ENCODE measurements around the gene FNDC3B.

Gene FNDC3B

DNA sequence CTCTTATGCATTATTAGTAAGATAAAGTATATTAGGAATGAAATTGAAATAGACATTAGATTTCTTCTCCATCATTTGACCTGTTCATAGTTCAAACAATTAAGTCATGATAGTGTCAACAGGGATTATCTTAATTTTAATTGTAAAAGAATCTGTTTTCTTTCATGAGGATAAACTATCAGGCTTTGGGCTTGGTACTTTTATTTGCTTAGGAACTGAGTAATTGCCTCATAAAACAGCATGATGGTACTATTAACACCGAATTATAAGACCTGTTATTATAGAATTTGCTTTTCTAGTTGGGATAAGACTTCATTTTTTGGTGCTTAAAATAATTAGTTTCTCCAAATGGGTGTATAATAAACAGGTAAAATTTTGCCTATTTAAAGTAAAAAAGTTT, 71.8 kb downstream of the FNDC3B start:
- Histone ChIP-seq H3K27me3 (ENCODE audit: low read depth, low read length) (peaks cover 18% of the 10 kb centered on the region), H3K4me2 (ENCODE audit: low read length) (no peak overlapping the region), H3K4me3 (ENCODE audit: low read length) (no peak overlapping the region), H3K36me3 (replicated peaks; ENCODE audit: low read depth, low read length) (no peaks in the 10 kb centered on the region), H3K4me1 (ENCODE audit: low read length) (peaks cover 19% of the 10 kb centered on the region), H2AFZ (ENCODE audit: low read depth, low read length) (no peak overlapping the region), H3K9ac (ENCODE audit: low read length) (no peak overlapping the region), H3K9me3 (ENCODE audit: insufficient read depth, low read length) (no peaks in the 10 kb centered on the region), H3K27ac (ENCODE audit: low read length) (no peak overlapping the region), H4K20me1 (ENCODE audit: insufficient read depth, low read length) (peaks cover 56% of the 10 kb centered on the region), H3K79me2 (ENCODE audit: low read length) (no peaks in the 10 kb centered on the region)
- no peak for TF ChIP-seq EZH2phosphoT487 (IDR thresholded peaks at IDR 0.05; ENCODE audit: low read depth)
- TF ChIP-seq, protein P1, sequence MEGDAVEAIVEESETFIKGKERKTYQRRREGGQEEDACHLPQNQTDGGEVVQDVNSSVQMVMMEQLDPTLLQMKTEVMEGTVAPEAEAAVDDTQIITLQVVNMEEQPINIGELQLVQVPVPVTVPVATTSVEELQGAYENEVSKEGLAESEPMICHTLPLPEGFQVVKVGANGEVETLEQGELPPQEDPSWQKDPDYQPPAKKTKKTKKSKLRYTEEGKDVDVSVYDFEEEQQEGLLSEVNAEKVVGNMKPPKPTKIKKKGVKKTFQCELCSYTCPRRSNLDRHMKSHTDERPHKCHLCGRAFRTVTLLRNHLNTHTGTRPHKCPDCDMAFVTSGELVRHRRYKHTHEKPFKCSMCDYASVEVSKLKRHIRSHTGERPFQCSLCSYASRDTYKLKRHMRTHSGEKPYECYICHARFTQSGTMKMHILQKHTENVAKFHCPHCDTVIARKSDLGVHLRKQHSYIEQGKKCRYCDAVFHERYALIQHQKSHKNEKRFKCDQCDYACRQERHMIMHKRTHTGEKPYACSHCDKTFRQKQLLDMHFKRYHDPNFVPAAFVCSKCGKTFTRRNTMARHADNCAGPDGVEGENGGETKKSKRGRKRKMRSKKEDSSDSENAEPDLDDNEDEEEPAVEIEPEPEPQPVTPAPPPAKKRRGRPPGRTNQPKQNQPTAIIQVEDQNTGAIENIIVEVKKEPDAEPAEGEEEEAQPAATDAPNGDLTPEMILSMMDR (IDR thresholded peaks at IDR 0.05; ENCODE audit: low read depth, low read length), result no peak

DNA sequence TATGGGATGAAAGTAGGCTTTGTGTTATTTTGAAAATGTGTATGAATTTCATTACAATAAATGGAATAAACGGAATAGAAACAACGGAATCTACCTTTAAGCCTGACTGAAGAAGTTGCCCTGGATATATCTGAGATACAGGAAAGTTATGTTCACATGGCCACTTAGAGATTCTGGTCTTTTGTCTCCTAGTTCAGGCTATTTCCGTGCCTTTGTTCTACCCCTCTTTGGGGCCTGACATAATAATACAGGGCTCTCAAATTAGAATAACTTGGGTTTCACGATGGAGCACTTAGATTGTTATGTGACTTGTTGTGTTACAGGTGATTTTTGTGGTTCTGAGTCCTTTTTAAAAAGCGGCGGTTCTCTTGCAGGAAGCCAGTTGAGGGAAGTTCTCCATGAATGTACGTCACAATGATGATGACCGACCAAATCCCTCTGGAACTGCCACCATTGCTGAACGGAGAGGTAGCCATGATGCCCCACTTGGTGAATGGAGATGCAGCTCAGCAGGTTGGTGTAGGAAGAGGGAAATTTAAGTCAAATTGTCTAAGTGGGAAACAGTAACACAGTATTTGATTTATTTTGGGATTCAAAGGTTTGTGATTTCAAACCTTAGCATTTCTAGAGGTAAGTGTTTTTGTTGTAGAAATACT, 72.8 kb downstream of the FNDC3B start:
- Histone ChIP-seq H3K4me2 (ENCODE audit: low read length) (no peak overlapping the region), H3K27ac (ENCODE audit: low read length) (no peak overlapping the region), H3K9ac (ENCODE audit: low read length) (no peak overlapping the region), H3K79me2 (ENCODE audit: low read length) (no peaks in the 10 kb centered on the region), H3K27me3 (ENCODE audit: low read depth, low read length) (peaks cover 14% of the 10 kb centered on the region), H3K36me3 (replicated peaks; ENCODE audit: low read depth, low read length) (no peaks in the 10 kb centered on the region), H4K20me1 (ENCODE audit: insufficient read depth, low read length) (peaks cover 45% of the 10 kb centered on the region), H2AFZ (ENCODE audit: low read depth, low read length) (no peak overlapping the region), H3K4me1 (ENCODE audit: low read length) (peaks cover 9% of the 10 kb centered on the region), H3K4me3 (ENCODE audit: low read length) (no peak overlapping the region), H3K9me3 (ENCODE audit: insufficient read depth, low read length) (no peaks in the 10 kb centered on the region)
- TF ChIP-seq EZH2phosphoT487 (IDR thresholded peaks at IDR 0.05; ENCODE audit: low read depth), result no peak
- TF ChIP-seq, protein P1 (IDR thresholded peaks at IDR 0.05; ENCODE audit: low read depth, low read length), result no peak

DNA sequence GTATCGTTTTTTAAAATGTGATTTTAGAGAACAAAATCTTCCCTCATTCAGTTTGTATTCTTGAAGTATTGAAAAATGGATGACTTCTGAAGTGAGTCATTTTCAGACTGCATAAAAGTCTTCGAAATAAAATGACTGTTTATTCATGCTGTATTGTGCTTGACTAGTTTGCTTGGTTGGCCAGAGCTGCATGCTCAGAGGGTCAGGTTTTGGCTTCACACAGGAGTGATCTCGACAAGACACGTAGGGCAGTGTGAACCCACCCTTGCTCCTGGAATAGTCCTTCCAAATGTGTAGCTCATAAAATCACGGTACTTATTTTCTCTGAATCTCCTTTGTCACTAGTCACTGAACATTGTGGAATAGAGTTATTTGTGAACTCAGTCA, 73.3 kb downstream of the FNDC3B start:
- Histone ChIP-seq H3K27me3 (ENCODE audit: low read depth, low read length) (peaks cover 14% of the 10 kb centered on the region), H2AFZ (ENCODE audit: low read depth, low read length) (no peak overlapping the region), H3K9ac (ENCODE audit: low read length) (no peak overlapping the region), H4K20me1 (ENCODE audit: insufficient read depth, low read length) (peaks cover 40% of the 10 kb centered on the region), H3K9me3 (ENCODE audit: insufficient read depth, low read length) (no peaks in the 10 kb centered on the region), H3K4me3 (ENCODE audit: low read length) (no peak overlapping the region), H3K79me2 (ENCODE audit: low read length) (no peaks in the 10 kb centered on the region), H3K36me3 (replicated peaks; ENCODE audit: low read depth, low read length) (no peaks in the 10 kb centered on the region), H3K4me1 (ENCODE audit: low read length) (peaks cover 4% of the 10 kb centered on the region), H3K27ac (ENCODE audit: low read length) (no peak overlapping the region), H3K4me2 (ENCODE audit: low read length) (no peak overlapping the region)
- TF ChIP-seq, protein P1 (IDR thresholded peaks at IDR 0.05; ENCODE audit: low read depth, low read length), result no peak
- no peak for TF ChIP-seq EZH2phosphoT487 (IDR thresholded peaks at IDR 0.05; ENCODE audit: low read depth)

DNA sequence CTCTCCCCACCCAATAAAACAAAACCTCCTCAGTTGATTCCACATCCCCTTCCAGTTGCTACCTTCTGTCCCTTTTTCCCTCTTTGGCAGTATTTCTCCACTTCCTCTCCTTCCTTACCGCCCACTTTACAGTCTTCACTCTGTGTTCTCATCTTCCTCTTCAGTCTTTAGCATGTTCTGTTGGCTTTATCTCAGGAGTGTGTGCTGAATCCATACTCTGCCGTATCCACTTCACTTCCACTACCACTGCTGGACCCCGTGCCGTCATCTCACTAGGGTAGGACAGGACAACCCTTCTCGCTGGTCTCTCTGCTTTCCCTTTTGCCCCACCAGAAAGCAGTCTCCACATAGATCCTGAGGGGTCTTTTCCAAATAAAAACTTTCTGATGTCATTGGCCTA, 74.3 kb downstream of the FNDC3B start:
- H4K20me1 ChIP-seq (ENCODE audit: insufficient read depth, low read length), result peaks cover 30% of the 10 kb centered on the region
- no peak overlapping the region for H3K27ac ChIP-seq (ENCODE audit: low read length)
- no peak for TF ChIP-seq EZH2phosphoT487 (IDR thresholded peaks at IDR 0.05; ENCODE audit: low read depth)
- TF ChIP-seq, protein P1 (IDR thresholded peaks at IDR 0.05; ENCODE audit: low read depth, low read length), result no peak
- H3K36me3 ChIP-seq (replicated peaks; ENCODE audit: low read depth, low read length), result no peaks in the 10 kb centered on the region
- no peaks in the 10 kb centered on the region for H3K4me1 ChIP-seq (ENCODE audit: low read length)
- H3K9ac ChIP-seq (ENCODE audit: low read length), result no peak overlapping the region
- H2AFZ ChIP-seq (ENCODE audit: low read depth, low read length), result no peak overlapping the region
- peaks cover 8% of the 10 kb centered on the region for H3K27me3 ChIP-seq (ENCODE audit: low read depth, low read length)
- H3K4me2 ChIP-seq (ENCODE audit: low read length), result no peak overlapping the region
- no peak overlapping the region for H3K4me3 ChIP-seq (ENCODE audit: low read length)
- H3K79me2 ChIP-seq (ENCODE audit: low read length), result no peaks in the 10 kb centered on the region
- no peaks in the 10 kb centered on the region for H3K9me3 ChIP-seq (ENCODE audit: insufficient read depth, low read length)

All from OCI-LY3 (cell line).